AG04450 (cell line): Measurements from ENCODE around the gene B3GALNT1. TPM values are rescaled to one million over a fixed set of nuclear protein-coding genes. Genes with fewer than 3 reads are reported as not detected.

Source experiments
- CTCF ChIA-PET: fragments of 300-600, 350-600 bp; formaldehyde crosslinking; extraction: SDS; loops from one replicate; lab custom pipeline; 2022; ENCODE audit warnings: antibody characterized with exemption, inconsistent platforms; lab: Charles Lee
- POLR2A ChIA-PET: fragments of 350-600 bp; formaldehyde crosslinking; extraction: SDS; loops from one replicate; lab custom pipeline; 2021; ENCODE audit warnings: antibody characterized with exemption, inconsistent platforms; lab: Yijun Ruan, JAX
- DNase-seq: peaks from one replicate; pipeline ENCODE4 v3.0.0-alpha.2; 2011; ENCODE audit warnings: low read depth, low spot score
- H3K27ac ChIP-seq: one replicate; pipeline ENCODE4 v1.5.1; 2012; ENCODE audit warnings: low read depth, low read length, control low read depth
- H3K27me3 ChIP-seq: one replicate; pipeline ENCODE4 v1.6.0; 2012; ENCODE audit warnings: low read length; ENCODE audit not compliant: control insufficient read depth, insufficient read depth
- H3K4me3 ChIP-seq: 2 replicates; pipeline ENCODE4 v1.5.1; 2011; ENCODE audit warnings: mild to moderate bottlenecking, low read depth, low read length, control low read depth
- H3K9me3 ChIP-seq: 2 replicates; pipeline ENCODE4 v1.5.1; 2012; ENCODE audit warnings: low read length; ENCODE audit not compliant: control insufficient read depth, insufficient read depth
- polyA plus RNA-seq: library from polyadenylated mRNA; depleted of rRNA; stranded (reverse); fragments of >200 nt; gene quantifications from 2 replicates; pipeline ENCODE4 v1.2.3, GENCODE V29; 2011
- TF ChIP-seq, protein P1 (sequence below): IDR thresholded peaks from 2 replicates; pipeline ENCODE4 v1.5.1; 2011; ENCODE audit warnings: low read depth, low read length, control low read depth, inconsistent platforms

B3GALNT1 gene
- polyA plus RNA-seq, 1 experiment: 8.8 TPM

DNA sequence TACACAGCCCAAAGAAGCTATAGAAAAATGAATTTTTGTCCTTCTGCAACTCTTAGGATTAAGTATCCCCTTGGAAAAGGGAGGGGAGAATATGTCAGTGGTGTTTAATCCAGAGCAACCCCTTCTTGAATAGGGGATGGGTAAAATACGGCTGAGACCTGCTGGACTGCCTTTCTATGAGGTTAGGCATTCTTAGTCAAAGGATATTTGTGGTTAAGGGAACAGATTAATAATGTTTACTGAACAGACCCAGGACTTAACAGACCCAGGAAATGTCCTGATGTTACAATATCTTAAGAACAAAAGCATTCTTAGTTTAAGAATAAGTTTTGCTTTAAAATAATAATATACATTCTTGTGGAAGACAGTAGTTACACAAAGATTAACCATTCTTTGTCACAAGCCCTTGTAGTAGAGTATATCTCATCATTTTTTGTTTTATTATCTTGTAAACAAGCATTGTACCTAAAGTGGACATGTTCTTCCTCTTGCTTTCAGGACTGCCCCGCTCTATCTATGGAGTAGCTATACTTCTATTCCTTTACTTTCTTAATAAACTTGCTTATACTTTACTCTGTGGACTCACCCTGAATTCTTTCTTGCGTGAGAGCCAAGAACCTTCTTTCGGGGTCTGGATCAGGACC lies 43.8 kb upstream of the B3GALNT1 start:
- TF ChIP-seq, protein P1, sequence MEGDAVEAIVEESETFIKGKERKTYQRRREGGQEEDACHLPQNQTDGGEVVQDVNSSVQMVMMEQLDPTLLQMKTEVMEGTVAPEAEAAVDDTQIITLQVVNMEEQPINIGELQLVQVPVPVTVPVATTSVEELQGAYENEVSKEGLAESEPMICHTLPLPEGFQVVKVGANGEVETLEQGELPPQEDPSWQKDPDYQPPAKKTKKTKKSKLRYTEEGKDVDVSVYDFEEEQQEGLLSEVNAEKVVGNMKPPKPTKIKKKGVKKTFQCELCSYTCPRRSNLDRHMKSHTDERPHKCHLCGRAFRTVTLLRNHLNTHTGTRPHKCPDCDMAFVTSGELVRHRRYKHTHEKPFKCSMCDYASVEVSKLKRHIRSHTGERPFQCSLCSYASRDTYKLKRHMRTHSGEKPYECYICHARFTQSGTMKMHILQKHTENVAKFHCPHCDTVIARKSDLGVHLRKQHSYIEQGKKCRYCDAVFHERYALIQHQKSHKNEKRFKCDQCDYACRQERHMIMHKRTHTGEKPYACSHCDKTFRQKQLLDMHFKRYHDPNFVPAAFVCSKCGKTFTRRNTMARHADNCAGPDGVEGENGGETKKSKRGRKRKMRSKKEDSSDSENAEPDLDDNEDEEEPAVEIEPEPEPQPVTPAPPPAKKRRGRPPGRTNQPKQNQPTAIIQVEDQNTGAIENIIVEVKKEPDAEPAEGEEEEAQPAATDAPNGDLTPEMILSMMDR: no peak
- no peak for DNase-seq
- ChIA-PET CTCF (no interaction called here), POLR2A (no interaction called here)
- H3K4me3 ChIP-seq: no peak overlapping the region
- H3K27ac ChIP-seq: no peak overlapping the region
- no peaks in the 10 kb centered on the region for H3K9me3 ChIP-seq
- H3K27me3 ChIP-seq: no peaks in the 10 kb centered on the region

DNA sequence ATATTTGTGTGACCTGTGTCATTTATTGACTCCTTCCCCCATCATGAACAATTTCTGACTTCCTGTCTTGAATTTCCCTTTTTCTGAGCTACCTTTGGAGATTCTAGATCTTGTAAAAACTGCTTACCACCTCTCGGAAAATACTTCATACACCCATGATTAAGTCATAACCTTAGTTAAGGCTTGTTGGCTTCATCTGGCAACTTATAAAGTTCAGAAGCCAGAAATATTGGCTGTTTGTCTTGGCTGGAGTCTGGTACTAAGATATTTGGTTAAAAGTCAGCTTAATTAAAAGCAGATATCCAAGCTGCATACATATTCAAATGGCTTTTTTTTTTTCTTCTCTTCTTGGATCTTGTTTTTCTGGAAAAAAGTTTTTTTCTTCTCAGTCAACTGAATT lies 37.3 kb upstream of the B3GALNT1 start:
- Histone ChIP-seq H3K9me3 (no peaks in the 10 kb centered on the region), H3K27me3 (no peaks in the 10 kb centered on the region), H3K27ac (no peak overlapping the region), H3K4me3 (no peak overlapping the region)
- ChIA-PET CTCF (no interaction called here), POLR2A (no interaction called here)
- no peak for DNase-seq
- TF ChIP-seq, protein P1: no peak

DNA sequence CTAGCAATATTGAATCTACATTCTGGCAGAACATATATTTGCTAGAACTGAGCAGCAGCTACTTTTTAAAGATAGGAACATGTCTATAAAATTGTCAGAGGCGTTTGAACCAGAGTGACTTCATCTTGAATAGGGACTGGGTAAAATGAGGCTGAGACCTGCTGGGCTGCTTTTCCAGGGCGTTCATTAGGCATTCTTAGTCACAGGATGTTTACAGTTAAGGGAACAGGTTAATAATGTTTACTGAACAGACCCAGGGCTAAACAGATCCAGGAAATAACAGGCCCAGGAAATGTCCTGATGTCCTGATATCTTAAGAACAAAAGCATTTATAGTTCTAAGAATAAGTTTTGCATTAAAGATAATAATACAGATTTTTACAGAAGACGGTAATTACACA lies 34.5 kb upstream of the B3GALNT1 start:
- TF ChIP-seq, protein P1: no peak
- CTCF ChIA-PET: no interaction called here
- H3K9me3 ChIP-seq: no peaks in the 10 kb centered on the region
- H3K27me3 ChIP-seq: no peaks in the 10 kb centered on the region
- no peak overlapping the region for H3K4me3 ChIP-seq
- H3K27ac ChIP-seq: no peak overlapping the region
- POLR2A ChIA-PET: no interaction called here
- DNase-seq: no peak

DNA sequence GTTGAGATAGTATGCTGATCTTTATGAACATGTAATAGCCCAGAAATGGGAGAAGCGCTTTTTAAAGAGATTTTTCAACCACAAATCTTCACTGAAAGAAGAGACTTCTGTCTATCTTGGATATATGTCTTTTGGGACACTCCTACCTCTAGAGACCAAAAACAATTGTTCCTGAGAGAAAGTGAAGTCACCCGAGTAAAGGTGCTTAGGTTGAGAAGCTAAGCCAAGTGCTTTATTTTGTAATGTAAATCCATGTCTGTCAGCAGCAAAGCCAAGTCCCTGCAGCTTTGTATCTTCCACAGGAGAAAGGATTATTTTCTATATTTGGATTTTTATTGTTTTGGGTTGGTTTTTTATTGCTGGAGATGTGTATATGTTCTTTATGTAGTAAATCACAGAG lies 32.1 kb upstream of the B3GALNT1 start:
- no peak overlapping the region for H3K4me3 ChIP-seq
- no peaks in the 10 kb centered on the region for H3K27me3 ChIP-seq
- H3K27ac ChIP-seq: no peak overlapping the region
- TF ChIP-seq, protein P1: no peak
- ChIA-PET CTCF (no interaction called here), POLR2A (no interaction called here)
- no peak for DNase-seq
- no peaks in the 10 kb centered on the region for H3K9me3 ChIP-seq

DNA sequence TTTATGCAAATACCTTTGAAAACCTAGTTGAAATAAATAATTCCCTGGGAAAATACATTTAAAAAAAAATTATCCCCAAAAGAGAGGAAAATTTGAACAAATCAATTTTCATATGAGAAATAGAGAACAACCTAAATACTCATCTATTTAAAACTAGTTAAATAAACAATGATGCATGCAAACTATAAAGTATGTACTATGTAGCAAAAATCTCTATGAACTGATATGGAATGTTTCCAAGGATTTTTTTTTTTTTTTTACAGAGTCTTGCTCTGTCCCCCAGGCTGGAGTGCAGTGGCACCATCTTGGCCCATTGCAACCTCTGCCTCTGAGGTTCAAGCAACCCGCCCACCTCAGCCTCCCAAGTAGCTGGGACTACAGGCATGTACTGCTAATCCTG lies 27.2 kb upstream of the B3GALNT1 start:
- H3K27ac ChIP-seq: no peak overlapping the region
- ChIA-PET POLR2A (no interaction called here), CTCF (no interaction called here)
- TF ChIP-seq, protein P1: no peak
- no peak overlapping the region for H3K4me3 ChIP-seq
- no peaks in the 10 kb centered on the region for H3K27me3 ChIP-seq
- no peak for DNase-seq
- no peaks in the 10 kb centered on the region for H3K9me3 ChIP-seq
